ENCODE data around the gene HLA-DRA. TPM values are rescaled to one million over a fixed set of nuclear protein-coding genes. Genes with fewer than 3 reads are reported as not detected.
"Not testable (repeated sequence)": the region's sequence is repeated elsewhere in the genome, so short reads cannot be mapped to it uniquely, and the experiment has no call there.

HLA-DRA gene
- total and polyA plus RNA-seq, 2 experiments from 2014 or later, result not detected

- no peaks in the 10 kb centered on the region for H3K36me3 ChIP-seq
- DNase-seq (ENCODE audit: low read depth in 1 of 2, low spot score in 1 of 2), result peak in 1 of 2 donors; percentile 59
- no peaks in the 10 kb centered on the region for H3K27me3 ChIP-seq
- H3K27ac ChIP-seq, result no peak overlapping the region
- no peak overlapping the region for H3K4me3 ChIP-seq
- no peak for TF ChIP-seq CTCF (IDR thresholded peaks at IDR 0.05; ENCODE audit: low read depth, low read length)
- no peaks in the 10 kb centered on the region for H3K9me3 ChIP-seq (ENCODE audit: low read depth)
- no peaks in the 10 kb centered on the region for H3K4me1 ChIP-seq (ENCODE audit: low read depth)
These were observed 22.9 kb downstream of the HLA-DRA start for GRCh38 chr6:32462609-32463008.

GRCh38 chr6:32467743-32468503 lies 28.2 kb downstream of the HLA-DRA start:
- not testable (repeated sequence) for H3K4me3 ChIP-seq; H3K27ac ChIP-seq; H3K4me1 ChIP-seq (ENCODE audit: low read depth); DNase-seq (ENCODE audit: low read depth in 1 of 2, low spot score in 1 of 2); H3K27me3 ChIP-seq; H3K9me3 ChIP-seq (ENCODE audit: low read depth); H3K36me3 ChIP-seq

- H3K27ac ChIP-seq, result no peak overlapping the region
These were observed 33.2 kb downstream of the HLA-DRA start for GRCh38 chr6:32472781-32473375.

GRCh38 chr6:32473376-32474348 lies 34.0 kb downstream of the HLA-DRA start:
- H3K9me3 ChIP-seq (ENCODE audit: low read depth); H3K27me3 ChIP-seq; H3K4me3 ChIP-seq; H3K36me3 ChIP-seq; DNase-seq (ENCODE audit: low read depth in 1 of 2, low spot score in 1 of 2); H3K4me1 ChIP-seq (ENCODE audit: low read depth); H3K27ac ChIP-seq: not testable (repeated sequence)

More at GRCh38 chr6:32472781-32473375, 33.2 kb downstream of the HLA-DRA start:
- H3K27me3 ChIP-seq, result no peaks in the 10 kb centered on the region
- H3K4me1 ChIP-seq (ENCODE audit: low read depth), result no peaks in the 10 kb centered on the region
- no peak for DNase-seq (ENCODE audit: low read depth in 1 of 2, low spot score in 1 of 2)
- no peaks in the 10 kb centered on the region for H3K36me3 ChIP-seq
- no peaks in the 10 kb centered on the region for H3K9me3 ChIP-seq (ENCODE audit: low read depth)
- no peak for TF ChIP-seq CTCF (IDR thresholded peaks at IDR 0.05; ENCODE audit: low read depth, low read length)
- H3K4me3 ChIP-seq, result no peak overlapping the region

GRCh38 chr6:32475392-32476206 lies 35.9 kb downstream of the HLA-DRA start:
- no peak for TF ChIP-seq CTCF (IDR thresholded peaks at IDR 0.05; ENCODE audit: low read depth, low read length)
- no peak for DNase-seq (ENCODE audit: low read depth in 1 of 2, low spot score in 1 of 2)
- no peaks in the 10 kb centered on the region for H3K4me1 ChIP-seq (ENCODE audit: low read depth)

More at GRCh38 chr6:32475392-32476206, 35.9 kb downstream of the HLA-DRA start:
- no peaks in the 10 kb centered on the region for H3K9me3 ChIP-seq (ENCODE audit: low read depth)
- H3K27me3 ChIP-seq, result no peaks in the 10 kb centered on the region
- H3K36me3 ChIP-seq, result no peaks in the 10 kb centered on the region
- no peak overlapping the region for H3K4me3 ChIP-seq
- H3K27ac ChIP-seq, result no peak overlapping the region

Measured in cardiac muscle cell (in vitro differentiated cells and primary cell).